HG02588 (cell line): ENCODE data around the gene VGLL3.
"Not testable (repeated sequence)": the region's sequence is repeated elsewhere in the genome, so short reads cannot be mapped to it uniquely, and the experiment has no call there.

ENCODE experiments used
- ATAC-seq: cut with Tn5 transposase; IDR thresholded peaks from one replicate; pipeline ENCODE4 v1.9.1; 2021; ENCODE audit warnings: mild to moderate bottlenecking, moderate library complexity; ENCODE audit not compliant: unreplicated experiment

The VGLL3 gene, protein sequence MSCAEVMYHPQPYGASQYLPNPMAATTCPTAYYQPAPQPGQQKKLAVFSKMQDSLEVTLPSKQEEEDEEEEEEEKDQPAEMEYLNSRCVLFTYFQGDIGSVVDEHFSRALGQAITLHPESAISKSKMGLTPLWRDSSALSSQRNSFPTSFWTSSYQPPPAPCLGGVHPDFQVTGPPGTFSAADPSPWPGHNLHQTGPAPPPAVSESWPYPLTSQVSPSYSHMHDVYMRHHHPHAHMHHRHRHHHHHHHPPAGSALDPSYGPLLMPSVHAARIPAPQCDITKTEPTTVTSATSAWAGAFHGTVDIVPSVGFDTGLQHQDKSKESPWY

DNA sequence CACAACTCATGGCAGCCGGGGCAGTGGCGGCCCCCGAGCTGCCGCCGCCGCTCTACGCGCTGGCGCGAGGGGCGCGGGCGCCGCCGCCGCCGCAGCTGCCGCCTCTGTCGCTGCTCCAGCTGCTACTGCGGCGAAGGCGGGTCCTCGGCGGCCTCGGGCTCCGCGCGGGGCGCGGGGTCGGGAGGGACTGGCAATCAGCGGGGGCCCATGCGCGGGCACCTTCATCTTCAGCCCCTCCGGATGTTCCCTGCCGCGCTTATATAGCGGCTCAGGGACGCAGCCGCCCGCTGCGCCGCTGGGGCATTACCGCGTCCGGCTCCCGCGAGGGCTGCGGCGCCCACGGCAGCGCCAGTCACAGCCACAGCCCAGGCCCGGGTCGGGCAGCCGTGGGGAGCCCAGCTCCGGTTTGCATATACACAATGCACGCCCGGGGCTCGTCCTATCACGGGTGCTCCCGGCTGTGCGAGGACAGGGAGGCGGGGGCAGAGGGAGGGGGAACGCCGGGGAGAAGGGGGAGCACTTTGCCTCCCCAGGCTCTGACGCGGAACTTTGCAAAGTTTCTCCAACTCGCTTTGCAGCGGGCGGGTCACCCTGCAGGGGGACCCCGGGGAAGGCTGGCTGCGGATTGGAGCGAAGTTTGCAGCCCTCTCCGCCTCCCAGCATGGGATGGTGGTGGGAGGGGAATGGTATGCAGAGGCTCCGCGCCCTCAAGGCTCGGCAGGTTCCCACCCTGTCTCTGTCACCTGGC is at the start of gene VGLL3:
Gene VGLL3 (minus strand): TSS at position 416 of the 748 bp plus-strand sequence. CDS start 406 bp downstream, at position 10.
- ATAC-seq, result peak; percentile 62

- ATAC-seq, result no peak
These were observed 46.7 kb upstream of the VGLL3 start for GRCh38 chr3:87037652-87038051.

GRCh38 chr3:87036671-87037070 is 45.7 kb upstream of the VGLL3 start:
- no peak for ATAC-seq

DNA sequence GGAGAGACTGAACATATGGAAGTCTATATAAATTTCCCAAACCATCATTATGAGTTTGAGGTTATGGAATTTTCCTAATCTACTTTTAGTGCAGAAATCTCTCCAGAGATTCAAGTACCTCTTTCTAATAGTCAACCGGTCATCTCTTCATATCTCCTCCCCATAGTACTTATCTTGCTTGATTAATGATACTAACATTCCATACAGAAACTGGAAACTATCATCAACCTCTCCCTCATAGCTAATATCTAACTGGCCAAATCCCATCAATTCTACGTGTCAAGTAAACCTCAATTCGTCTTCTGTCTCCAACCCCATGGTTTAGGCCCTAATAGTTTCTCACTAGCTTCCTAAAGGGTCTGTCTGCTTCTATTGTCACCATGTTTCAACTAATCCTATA is 44.4 kb upstream of the VGLL3 start:
- ATAC-seq, result no peak

- ATAC-seq, result no peak
These were observed 42.3 kb upstream of the VGLL3 start for GRCh38 chr3:87033205-87033604.

- no peak for ATAC-seq
These were observed 35.0 kb upstream of the VGLL3 start for GRCh38 chr3:87025661-87026645.

DNA sequence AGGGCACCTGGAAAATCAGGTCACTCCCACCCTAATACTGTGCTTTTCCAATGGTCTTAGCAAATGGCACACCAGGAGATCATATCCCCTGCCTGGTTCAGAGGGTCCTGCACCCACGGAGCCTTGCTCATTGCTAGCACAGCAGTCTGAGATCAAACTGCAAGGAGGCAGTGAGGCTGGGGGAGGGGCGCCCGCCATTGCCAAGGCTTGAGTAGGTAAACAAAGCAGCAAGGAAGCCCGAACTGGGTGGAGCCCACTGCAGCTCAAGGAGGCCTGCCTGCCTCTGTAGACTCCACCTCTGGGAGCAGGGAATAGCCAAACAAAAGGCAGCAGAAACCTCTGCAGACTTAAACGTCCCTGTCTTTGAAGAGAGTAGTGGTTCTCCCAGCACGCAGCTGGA is 26.4 kb upstream of the VGLL3 start:
- not testable (repeated sequence) for ATAC-seq

- no peak for ATAC-seq
These were observed 18.3 kb upstream of the VGLL3 start for GRCh38 chr3:87009271-87009670.

- no peak for ATAC-seq
These were observed 16.0 kb upstream of the VGLL3 start for GRCh38 chr3:87006844-87007439.

DNA sequence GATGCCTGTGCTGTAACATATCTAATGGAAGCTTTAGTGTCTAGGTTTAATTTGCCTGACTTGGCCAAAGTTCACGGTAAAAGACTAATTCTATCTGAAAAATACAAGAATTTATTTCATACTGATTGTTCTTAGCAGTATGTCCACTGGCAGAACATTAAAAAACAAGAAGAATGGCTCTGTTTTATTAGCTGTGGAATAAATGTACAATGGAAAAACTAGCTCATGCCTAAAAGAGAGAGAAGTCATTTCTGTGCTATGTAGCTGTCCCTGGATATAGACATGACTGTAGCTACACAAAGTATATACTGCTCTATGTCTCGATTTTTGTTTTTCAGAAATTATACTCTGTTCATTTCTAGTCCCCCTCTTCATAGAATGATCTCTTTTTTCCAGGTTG is 13.9 kb upstream of the VGLL3 start:
- ATAC-seq, result no peak

- no peak for ATAC-seq
These were observed 11.4 kb upstream of the VGLL3 start for GRCh38 chr3:87002346-87002745.

GRCh38 chr3:87001473-87002098 is 10.6 kb upstream of the VGLL3 start:
- no peak for ATAC-seq

- ATAC-seq, result no peak
These were observed 10.0 kb upstream of the VGLL3 start for GRCh38 chr3:87000940-87001339.

DNA sequence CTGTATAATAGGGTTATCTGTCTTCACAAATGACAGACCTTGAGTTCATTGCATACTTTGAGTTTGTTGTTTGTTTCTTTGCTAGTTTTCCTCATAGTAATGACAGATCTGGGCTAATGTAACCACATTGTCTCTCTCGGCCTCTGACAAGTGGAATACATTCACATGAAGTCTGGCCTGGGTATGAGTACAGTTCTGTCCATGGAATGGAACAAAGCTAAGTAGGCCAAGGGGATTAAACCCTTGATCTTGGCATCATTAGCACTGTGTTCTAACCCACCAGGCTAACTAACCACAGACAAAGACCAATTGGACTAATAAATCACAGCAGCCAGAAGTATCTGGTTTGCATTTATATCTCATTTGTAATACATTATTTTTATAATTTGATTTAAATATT is 7.6 kb upstream of the VGLL3 start:
- no peak for ATAC-seq

GRCh38 chr3:86996261-86996955 is 5.5 kb upstream of the VGLL3 start:
- ATAC-seq, result no peak

- no peak for ATAC-seq
These were observed 4.6 kb upstream of the VGLL3 start for GRCh38 chr3:86995537-86995936.

DNA sequence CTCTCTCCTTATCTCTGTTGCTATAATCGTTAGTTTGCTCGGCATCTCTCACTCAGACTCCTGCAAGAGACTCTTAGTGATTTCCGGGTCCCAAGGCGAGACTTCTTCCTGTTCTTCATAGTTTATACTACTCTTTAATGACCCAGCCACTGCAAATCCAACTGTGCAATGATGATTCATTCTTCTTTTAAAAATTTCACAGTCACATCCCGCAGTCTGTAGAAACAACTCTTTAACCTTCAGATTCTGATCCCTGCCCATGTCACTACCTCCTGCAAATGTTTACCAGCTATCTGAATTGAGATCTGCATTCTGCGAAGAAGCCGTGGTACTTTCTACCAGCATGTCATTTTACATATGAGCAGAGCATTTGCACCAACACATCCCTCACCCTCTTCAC is 2.8 kb upstream of the VGLL3 start:
- no peak for ATAC-seq

- no peak for ATAC-seq
These were observed 989 bp upstream of the VGLL3 start for GRCh38 chr3:86991840-86992435.

GRCh38 chr3:86991482-86991815 is 500 bp upstream of the VGLL3 start:
- no peak for ATAC-seq
